Measurements from ENCODE around the gene ASIC5.

DNA sequence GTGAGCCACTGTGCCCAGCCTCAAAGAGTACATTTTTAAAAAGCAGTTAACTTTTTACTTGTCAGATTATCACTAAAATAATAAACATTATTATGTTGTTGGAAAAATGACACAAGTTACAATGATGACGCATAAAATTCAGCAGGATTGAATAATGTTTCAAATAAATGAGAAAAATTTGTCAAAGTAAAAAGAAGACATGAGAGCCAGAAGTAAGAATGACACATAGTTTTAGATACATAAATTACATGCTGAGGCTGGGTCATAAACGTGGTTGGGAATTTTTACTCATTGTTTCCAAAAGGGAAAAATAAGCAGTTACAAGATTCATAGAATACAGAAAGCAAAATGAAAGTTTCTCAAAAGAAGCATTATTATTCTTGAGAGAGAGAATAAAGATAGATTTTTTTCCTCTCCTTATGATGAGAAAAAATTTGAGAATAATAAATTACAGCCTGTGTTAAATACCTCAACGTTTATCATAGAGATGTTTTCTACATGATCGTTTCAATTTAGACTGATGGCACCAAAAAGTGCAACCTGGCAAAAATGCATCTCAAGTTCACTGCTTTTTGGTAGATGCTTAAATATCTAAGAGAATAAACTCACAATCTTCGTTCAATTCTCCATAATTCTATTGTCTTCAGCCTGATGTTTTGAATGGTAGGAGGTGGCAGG is 66.8 kb downstream of the ASIC5 start:
- TF ChIP-seq EZH2phosphoT487 (IDR thresholded peaks at IDR 0.05; ENCODE audit: low read depth, severe bottlenecking, unreplicated experiment) (no peak), CTCF (IDR thresholded peaks at IDR 0.05; ENCODE audit: poor library complexity) (no peak)

All from hepatocyte (in vitro differentiated cells).